ENCODE results near the gene APPL2. TPM values are rescaled to one million over a fixed set of nuclear protein-coding genes. Genes with fewer than 3 reads are reported as not detected.

The APPL2 gene
- total RNA-seq, 1 donor from 2014 or later: 69.8 TPM

GRCh38 chr12:105214148-105214547 is 21.8 kb downstream of the APPL2 start:
- Mint-ChIP-seq H3K27me3 (ENCODE audit: unreplicated experiment) (no peaks in the 10 kb centered on the region), H3K4me3 (ENCODE audit: unreplicated experiment) (no peak overlapping the region), H3K4me1 (ENCODE audit: unreplicated experiment) (peaks cover 26% of the 10 kb centered on the region), H3K36me3 (ENCODE audit: unreplicated experiment) (peaks cover 66% of the 10 kb centered on the region), H3K27ac (ENCODE audit: unreplicated experiment) (peak overlapping the region; percentile 54), H3K9me3 (ENCODE audit: unreplicated experiment) (no peaks in the 10 kb centered on the region)
- no peak for DNase-seq (ENCODE audit: extremely low spot score, unreplicated experiment)
- no peak for TF ChIP-seq CTCF (IDR thresholded peaks at IDR 0.05)

GRCh38 chr12:105212438-105212837 is 23.5 kb downstream of the APPL2 start:
- no peak for DNase-seq (ENCODE audit: extremely low spot score, unreplicated experiment)
- no peaks in the 10 kb centered on the region for H3K9me3 Mint-ChIP-seq (ENCODE audit: unreplicated experiment)
- H3K27me3 Mint-ChIP-seq (ENCODE audit: unreplicated experiment): no peaks in the 10 kb centered on the region
- no peak overlapping the region for H3K4me3 Mint-ChIP-seq (ENCODE audit: unreplicated experiment)
- peaks cover 77% of the 10 kb centered on the region for H3K36me3 Mint-ChIP-seq (ENCODE audit: unreplicated experiment)
- peak overlapping the region; percentile 74 for H3K27ac Mint-ChIP-seq (ENCODE audit: unreplicated experiment)
- TF ChIP-seq CTCF (IDR thresholded peaks at IDR 0.05): no peak
- H3K4me1 Mint-ChIP-seq (ENCODE audit: unreplicated experiment): peaks cover 15% of the 10 kb centered on the region

GRCh38 chr12:105209091-105209490 is 26.9 kb downstream of the APPL2 start:
- Mint-ChIP-seq H3K4me3 (ENCODE audit: unreplicated experiment) (no peak overlapping the region), H3K36me3 (ENCODE audit: unreplicated experiment) (peaks cover 75% of the 10 kb centered on the region), H3K9me3 (ENCODE audit: unreplicated experiment) (no peaks in the 10 kb centered on the region), H3K27ac (ENCODE audit: unreplicated experiment) (no peak overlapping the region), H3K4me1 (ENCODE audit: unreplicated experiment) (peaks cover 13% of the 10 kb centered on the region), H3K27me3 (ENCODE audit: unreplicated experiment) (no peaks in the 10 kb centered on the region)
- no peak for TF ChIP-seq CTCF (IDR thresholded peaks at IDR 0.05)
- DNase-seq (ENCODE audit: extremely low spot score, unreplicated experiment): no peak

- H3K36me3 Mint-ChIP-seq (ENCODE audit: unreplicated experiment): peaks cover 68% of the 10 kb centered on the region
- DNase-seq (ENCODE audit: extremely low spot score, unreplicated experiment): no peak
- no peak overlapping the region for H3K27ac Mint-ChIP-seq (ENCODE audit: unreplicated experiment)
- H3K4me3 Mint-ChIP-seq (ENCODE audit: unreplicated experiment): no peak overlapping the region
- no peak for TF ChIP-seq CTCF (IDR thresholded peaks at IDR 0.05)
- H3K27me3 Mint-ChIP-seq (ENCODE audit: unreplicated experiment): no peaks in the 10 kb centered on the region
- H3K9me3 Mint-ChIP-seq (ENCODE audit: unreplicated experiment): no peaks in the 10 kb centered on the region
- no peaks in the 10 kb centered on the region for H3K4me1 Mint-ChIP-seq (ENCODE audit: unreplicated experiment)
Observed at GRCh38 chr12:105206686-105207374, 29.1 kb downstream of the APPL2 start.

- Mint-ChIP-seq H3K27me3 (ENCODE audit: unreplicated experiment) (no peaks in the 10 kb centered on the region), H3K4me1 (ENCODE audit: unreplicated experiment) (no peaks in the 10 kb centered on the region), H3K4me3 (ENCODE audit: unreplicated experiment) (no peak overlapping the region), H3K36me3 (ENCODE audit: unreplicated experiment) (peaks cover 61% of the 10 kb centered on the region), H3K27ac (ENCODE audit: unreplicated experiment) (no peak overlapping the region), H3K9me3 (ENCODE audit: unreplicated experiment) (no peaks in the 10 kb centered on the region)
- DNase-seq (ENCODE audit: extremely low spot score, unreplicated experiment): no peak
- no peak for TF ChIP-seq CTCF (IDR thresholded peaks at IDR 0.05)
Observed at GRCh38 chr12:105205322-105206048, 30.5 kb downstream of the APPL2 start.
